ENCODE results near the gene MICU1. TPM values are rescaled to one million over a fixed set of nuclear protein-coding genes. Genes with fewer than 3 reads are reported as not detected.
"Not testable (repeated sequence)": the region's sequence is repeated elsewhere in the genome, so short reads cannot be mapped to it uniquely, and the experiment has no call there.

MICU1 gene
- total and polyA plus RNA-seq, 12 donors = 34.2 to 54.1 (median 44.3) TPM

DNA sequence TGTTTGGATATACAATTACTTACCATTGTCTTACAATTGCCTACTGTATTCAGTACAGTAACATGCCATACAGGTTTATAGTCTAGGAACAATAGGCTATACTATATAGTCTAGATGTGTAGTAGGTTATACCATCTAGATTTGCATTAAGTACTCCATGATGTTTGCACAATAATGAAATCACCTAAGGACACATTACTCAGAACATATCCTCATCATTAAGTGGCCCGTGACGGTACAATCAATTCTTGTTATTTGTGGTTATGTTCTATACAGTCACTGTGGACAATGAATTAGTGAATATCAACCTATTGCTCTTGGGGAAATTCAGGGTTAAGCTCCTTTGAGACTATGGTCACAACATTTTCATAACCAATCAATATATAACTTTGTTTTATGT is 75.6 kb downstream of the MICU1 start:
- Histone ChIP-seq H3K27ac (no peak overlapping the region), H3K4me1 (peaks cover 0 to 6% (median 0%) of the 10 kb centered on the region in 9 donors), H3K27me3 (no peaks in the 10 kb centered on the region), H3K4me3 (no peak overlapping the region), H3K36me3 (peaks cover 0 to 70% (median 33%) of the 10 kb centered on the region in 9 donors), H3K9me3 (no peaks in the 10 kb centered on the region)
- no peak for ATAC-seq
- DNase-seq = no peak
- intact Hi-C loops (cut with DNase I) = loop anchor here in 1 of 10 donors (10.0 kb wide), 1 partner anchor 165 kb away; no protein-coding TSS in a partner anchor
- TF ChIP-seq CTCF (IDR thresholded peaks at IDR 0.05) = no peak
- WGBS, 2 donors = 92 to 99% methylated on average over 2 of the region's 2 CpGs

DNA sequence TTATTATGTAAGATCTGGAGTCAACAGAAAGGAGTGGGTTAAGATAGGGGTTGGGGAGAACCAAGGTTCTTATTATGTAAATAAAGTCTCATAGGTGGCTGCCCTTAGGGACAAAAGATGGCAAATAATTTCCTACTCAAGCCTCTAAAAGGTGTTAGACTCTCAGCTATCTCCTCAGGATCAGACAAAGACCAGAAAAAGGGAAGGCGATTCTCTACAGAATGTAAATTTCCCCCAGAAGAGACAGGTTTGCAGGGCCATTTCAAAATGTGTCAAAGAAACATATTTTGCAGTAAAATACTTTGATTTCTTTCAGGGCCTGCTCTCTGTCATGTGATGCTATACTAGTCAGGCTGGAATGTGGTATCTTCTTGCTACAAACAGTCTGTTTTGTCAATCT is 80.3 kb downstream of the MICU1 start:
- 89 to 97% methylated on average over 1 of the region's 1 CpG for WGBS, 2 donors
- Histone ChIP-seq H3K9me3 (peaks cover 0 to 20% (median 6%) of the 10 kb centered on the region in 11 donors), H3K36me3 (peaks cover 0 to 78% (median 28%) of the 10 kb centered on the region in 9 donors), H3K4me3 (no peak overlapping the region), H3K27me3 (no peaks in the 10 kb centered on the region), H3K27ac (no peak overlapping the region), H3K4me1 (peaks cover 0 to 7% (median 0%) of the 10 kb centered on the region in 9 donors)
- ATAC-seq (no peak), DNase-seq (no peak)
- no peak for TF ChIP-seq CTCF (IDR thresholded peaks at IDR 0.05)
- intact Hi-C loops (cut with DNase I) = no loop called here

DNA sequence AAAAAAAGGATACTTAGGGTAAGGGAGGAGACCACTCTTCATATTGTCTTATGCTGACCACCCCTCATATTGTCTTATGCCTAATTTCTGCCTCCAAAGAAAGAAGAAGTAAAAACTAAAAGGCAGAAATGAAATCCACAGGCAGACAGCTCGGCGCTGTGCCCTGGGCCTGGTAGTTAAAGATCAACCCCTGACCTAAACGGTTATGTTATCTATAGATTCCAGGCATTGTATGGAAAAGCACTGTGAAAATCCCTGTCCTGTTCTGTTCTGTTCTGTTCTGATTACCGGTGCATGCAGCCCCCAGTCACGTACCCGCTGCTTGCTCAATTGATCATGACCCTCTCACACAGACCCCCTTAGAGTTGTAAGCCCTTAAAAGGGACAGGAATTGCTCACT is 82.0 kb downstream of the MICU1 start:
- peaks cover 0 to 12% (median 0%) of the 10 kb centered on the region in 9 donors for H3K4me1 ChIP-seq
- intact Hi-C loops (cut with DNase I); DNase-seq; ATAC-seq; H3K4me3 ChIP-seq; H3K27ac ChIP-seq; H3K27me3 ChIP-seq: not testable (repeated sequence)
- peaks cover 0 to 61% (median 11%) of the 10 kb centered on the region in 9 donors for H3K36me3 ChIP-seq
- WGBS, 2 donors = 94 to 98% methylated on average over 6 of the region's 6 CpGs
- H3K9me3 ChIP-seq = peaks cover 0 to 20% (median 6%) of the 10 kb centered on the region in 11 donors

- 85 to 97% methylated on average over 8 of the region's 8 CpGs for whole genome bisulfite sequencing, 2 donors
- no peak for DNase-seq
- Histone ChIP-seq H3K9me3 (peaks cover 0 to 20% (median 6%) of the 10 kb centered on the region in 11 donors), H3K4me3 (peak overlapping the region in 1 of 10 donors; percentile 5), H3K36me3 (peaks cover 0 to 48% (median 0%) of the 10 kb centered on the region in 9 donors), H3K27ac (no peak overlapping the region), H3K27me3 (no peaks in the 10 kb centered on the region), H3K4me1 (peaks cover 0 to 21% (median 0%) of the 10 kb centered on the region in 9 donors)
- TF ChIP-seq CTCF (IDR thresholded peaks at IDR 0.05) = no peak
- peak in 3 of 8 donors; percentile 41 to 76 (median 74) for ATAC-seq
- intact Hi-C loops (cut with DNase I) = no loop called here
These were observed 83.5 kb downstream of the MICU1 start for GRCh38 chr10:72542396-72542815.

- H3K27ac ChIP-seq = no peak overlapping the region
- ATAC-seq = no peak
- no peak overlapping the region for H3K4me3 ChIP-seq
- peaks cover 0 to 20% (median 6%) of the 10 kb centered on the region in 11 donors for H3K9me3 ChIP-seq
- no peaks in the 10 kb centered on the region for H3K27me3 ChIP-seq
- intact Hi-C loops (cut with DNase I) = no loop called here
- peaks cover 0 to 21% (median 0%) of the 10 kb centered on the region in 9 donors for H3K4me1 ChIP-seq
- H3K36me3 ChIP-seq = peaks cover 0 to 42% (median 0%) of the 10 kb centered on the region in 9 donors
- no peak for DNase-seq
- no peak for TF ChIP-seq CTCF (IDR thresholded peaks at IDR 0.05)
These were observed 84.5 kb downstream of the MICU1 start for GRCh38 chr10:72541337-72541736.

Measured in heart right ventricle (tissue), 16 donors.